GM19397 (cell line): Measurements from ENCODE around the gene MIEN1.
"Not testable (repeated sequence)": the region's sequence is repeated elsewhere in the genome, so short reads cannot be mapped to it uniquely, and the experiment has no call there.

Source experiments
- ATAC-seq: cut with Tn5 transposase; IDR thresholded peaks from one replicate; pipeline ENCODE4 v1.9.1; 2021; ENCODE audit warnings: mild to moderate bottlenecking, moderate library complexity; ENCODE audit not compliant: unreplicated experiment

MIEN1 gene

DNA sequence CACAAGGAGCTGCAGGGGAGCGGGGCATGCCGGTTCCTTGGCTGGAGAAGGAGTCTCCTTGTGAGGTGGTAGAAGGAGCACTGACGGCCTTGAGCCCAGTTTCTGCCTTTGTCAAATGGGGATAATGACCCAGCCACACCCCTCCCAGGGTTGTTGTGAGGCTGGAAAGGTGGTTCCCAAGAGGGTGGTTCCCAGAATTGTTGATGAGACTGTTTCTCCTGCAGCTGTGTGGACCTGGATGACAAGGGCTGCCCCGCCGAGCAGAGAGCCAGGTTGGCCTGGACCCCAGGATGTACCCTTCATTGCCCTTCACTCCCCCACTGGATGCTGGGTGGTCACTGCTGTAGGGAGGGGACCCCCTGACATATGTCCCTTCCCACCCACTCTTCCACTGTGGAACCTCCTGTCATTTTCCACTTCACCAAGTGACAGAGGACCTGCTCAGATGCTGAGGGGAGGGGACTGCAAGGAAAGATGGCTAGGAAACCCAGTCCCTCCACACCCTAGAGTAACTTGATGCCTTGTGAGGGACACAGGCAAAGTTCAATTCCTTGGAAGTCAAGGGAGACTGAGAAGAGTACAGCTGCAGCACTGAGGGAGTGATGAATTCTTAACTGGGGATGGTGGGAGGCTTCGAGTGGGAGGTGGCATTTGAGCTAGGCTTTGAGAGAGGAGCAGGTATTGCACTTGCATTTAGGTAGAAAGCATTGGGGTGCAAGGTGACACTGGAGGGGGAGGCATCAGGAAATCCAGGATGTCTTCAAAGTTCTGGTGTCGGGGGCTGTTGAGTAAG lies 10.6 kb downstream of the MIEN1 start:
- no peak for ATAC-seq

GRCh38 chr17:39717660-39718059 lies 12.7 kb downstream of the MIEN1 start:
- ATAC-seq, result no peak

DNA sequence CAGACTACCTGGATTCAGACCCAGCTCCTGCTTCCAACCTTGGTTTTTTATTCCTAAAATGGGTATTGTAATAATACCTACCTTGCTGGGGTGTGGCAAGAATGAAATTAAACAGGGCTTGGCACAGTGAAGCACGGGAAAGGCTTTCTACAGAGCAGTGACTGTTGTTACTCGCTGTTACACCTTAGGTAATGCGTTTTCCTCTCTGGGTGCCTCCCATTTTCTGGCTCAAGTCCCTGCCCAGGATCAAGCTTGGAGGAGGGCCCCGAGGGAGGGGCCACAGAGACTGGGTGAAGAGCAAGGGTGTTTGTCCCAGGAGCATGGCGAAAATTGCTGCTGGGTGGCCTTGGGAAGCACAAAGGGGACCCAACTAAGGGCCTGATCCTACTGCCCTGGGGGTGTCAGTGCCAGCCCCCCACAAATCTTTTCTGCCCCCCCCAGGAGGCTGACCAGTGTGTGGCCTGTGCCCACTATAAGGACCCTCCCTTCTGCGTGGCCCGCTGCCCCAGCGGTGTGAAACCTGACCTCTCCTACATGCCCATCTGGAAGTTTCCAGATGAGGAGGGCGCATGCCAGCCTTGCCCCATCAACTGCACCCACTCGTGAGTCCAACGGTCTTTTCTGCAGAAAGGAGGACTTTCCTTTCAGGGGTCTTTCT lies 13.3 kb downstream of the MIEN1 start:
- no peak for ATAC-seq

GRCh38 chr17:39716073-39716818 lies 14.1 kb downstream of the MIEN1 start:
- no peak for ATAC-seq

DNA sequence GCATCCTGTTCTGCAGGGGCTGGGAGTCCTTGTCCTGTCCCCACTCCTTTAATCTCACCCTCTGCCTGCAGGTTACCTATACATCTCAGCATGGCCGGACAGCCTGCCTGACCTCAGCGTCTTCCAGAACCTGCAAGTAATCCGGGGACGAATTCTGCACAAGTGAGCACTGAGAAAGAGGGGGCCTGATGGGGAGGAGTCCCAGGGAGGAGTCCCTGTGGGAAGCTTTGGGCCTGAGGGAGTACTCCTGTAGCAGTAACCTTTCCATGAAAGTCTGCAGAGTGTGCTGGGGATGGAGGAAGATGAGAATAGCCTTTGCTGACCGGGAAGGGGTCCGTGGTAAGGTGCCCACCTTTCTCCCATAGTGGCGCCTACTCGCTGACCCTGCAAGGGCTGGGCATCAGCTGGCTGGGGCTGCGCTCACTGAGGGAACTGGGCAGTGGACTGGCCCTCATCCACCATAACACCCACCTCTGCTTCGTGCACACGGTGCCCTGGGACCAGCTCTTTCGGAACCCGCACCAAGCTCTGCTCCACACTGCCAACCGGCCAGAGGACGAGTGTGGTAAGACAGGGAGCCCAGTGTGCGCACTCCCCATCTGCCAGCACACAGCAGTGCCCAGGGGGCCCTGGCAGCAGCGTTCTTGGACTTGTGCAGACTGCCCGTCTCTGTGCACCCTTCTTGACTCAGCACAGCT lies 14.8 kb downstream of the MIEN1 start:
- ATAC-seq, result no peak

DNA sequence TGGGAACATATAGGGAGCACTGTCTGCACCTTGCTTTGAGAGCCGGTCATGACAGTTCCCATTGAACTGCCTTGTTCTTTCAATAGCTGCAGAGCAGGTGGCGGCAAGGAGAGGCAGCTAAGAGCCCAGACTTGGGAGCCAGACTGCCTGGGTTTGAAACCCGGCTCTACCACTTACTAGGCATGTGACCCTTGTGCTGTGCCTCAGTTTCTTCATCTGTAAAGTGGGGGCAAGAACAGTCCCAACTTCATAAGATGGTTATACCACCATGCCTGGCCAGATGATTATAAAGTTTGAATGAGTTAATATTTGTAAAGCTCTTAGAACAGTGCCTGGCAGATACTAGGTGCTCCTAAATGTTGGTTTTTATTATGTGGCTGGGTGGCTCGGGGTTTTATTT lies 16.1 kb downstream of the MIEN1 start:
- no peak for ATAC-seq

- no peak for ATAC-seq
Measured at GRCh38 chr17:39711851-39712250, 18.5 kb downstream of the MIEN1 start.

GRCh38 chr17:39711071-39711470 lies 19.3 kb downstream of the MIEN1 start:
- ATAC-seq, result not testable (repeated sequence)

DNA sequence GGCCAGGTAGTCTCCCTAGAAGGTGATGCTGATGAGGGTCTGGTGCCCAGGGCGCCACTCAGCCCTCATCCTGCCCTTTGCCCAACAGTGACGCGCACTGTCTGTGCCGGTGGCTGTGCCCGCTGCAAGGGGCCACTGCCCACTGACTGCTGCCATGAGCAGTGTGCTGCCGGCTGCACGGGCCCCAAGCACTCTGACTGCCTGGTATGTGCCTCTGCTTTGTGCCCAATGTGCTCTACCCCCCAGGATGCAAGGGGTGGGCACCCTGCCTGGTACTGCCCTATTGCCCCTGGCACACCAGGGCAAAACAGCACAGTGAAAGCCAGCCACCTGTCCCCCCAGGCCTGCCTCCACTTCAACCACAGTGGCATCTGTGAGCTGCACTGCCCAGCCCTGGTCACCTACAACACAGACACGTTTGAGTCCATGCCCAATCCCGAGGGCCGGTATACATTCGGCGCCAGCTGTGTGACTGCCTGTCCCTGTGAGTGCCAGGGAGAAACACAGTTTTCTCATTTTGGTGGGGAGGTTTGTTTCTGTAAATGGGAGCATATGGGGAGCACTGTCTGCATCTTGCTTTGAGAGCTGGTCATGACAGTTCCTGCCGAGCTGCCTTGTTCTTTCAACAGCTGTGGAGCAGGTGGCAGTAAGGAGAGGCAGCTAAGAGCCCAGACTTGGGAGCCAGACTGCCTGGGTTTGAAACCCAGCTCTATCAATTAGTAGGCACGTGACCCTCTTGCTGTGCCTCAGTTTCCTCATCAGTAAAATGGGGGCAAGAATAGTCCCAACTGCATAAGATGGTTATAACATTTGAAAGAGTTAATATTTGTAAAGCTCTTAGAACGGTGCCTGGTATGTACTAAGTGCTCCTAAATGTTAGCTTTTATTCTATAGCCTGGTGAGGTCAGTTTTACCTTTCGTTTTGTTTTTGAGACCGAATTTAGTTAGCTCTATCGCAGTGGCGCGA lies 20.1 kb downstream of the MIEN1 start:
- ATAC-seq, result no peak

DNA sequence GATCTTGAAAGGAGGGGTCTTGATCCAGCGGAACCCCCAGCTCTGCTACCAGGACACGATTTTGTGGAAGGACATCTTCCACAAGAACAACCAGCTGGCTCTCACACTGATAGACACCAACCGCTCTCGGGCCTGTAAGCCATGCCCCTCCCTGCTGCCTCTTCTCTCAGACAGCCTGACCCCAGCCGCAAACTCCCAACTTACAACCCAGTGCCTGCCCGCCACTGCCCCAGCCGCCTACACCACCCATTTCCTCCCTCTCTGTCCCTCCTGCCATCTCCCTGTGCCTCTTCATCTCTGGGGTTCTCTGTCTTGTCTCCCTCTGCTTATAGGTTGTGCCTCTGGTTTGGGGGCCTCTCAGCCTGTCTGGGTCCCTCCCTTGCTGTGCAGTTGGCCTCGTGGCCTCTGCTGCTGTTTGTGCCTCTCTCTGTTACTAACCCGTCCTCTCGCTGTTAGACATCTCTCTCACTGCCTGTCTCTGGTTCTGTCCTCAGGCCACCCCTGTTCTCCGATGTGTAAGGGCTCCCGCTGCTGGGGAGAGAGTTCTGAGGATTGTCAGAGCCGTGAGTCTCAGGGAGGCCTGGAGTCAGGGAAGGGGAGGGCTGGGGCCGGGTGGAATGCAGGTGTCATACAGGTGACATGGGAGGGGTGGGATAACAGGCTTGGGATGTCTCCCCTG lies 20.9 kb downstream of the MIEN1 start:
- no peak for ATAC-seq

GRCh38 chr17:39706921-39707337 lies 23.4 kb downstream of the MIEN1 start:
- ATAC-seq, result no peak

DNA sequence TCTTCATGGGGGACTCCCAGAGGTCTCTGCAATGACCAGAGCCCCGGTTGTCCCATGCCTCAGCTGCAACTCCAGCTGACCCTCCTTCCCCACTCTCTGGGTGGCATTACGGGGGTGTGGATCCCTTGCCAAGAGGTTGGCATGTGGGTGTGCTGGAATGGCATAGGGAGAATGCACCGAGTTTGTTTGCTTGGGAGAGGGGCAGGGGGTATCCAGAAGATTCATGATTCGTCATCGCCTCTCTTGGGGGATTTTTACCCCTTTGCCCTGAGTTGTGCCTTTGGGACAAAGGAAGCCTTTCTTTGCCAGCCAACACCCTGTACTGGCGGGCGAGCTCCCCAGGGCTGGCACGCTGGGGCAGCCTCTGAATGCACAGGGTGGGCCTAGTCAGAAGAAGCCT lies 23.9 kb downstream of the MIEN1 start:
- ATAC-seq, result no peak

- ATAC-seq, result no peak
Measured at GRCh38 chr17:39705786-39706348, 24.5 kb downstream of the MIEN1 start.

DNA sequence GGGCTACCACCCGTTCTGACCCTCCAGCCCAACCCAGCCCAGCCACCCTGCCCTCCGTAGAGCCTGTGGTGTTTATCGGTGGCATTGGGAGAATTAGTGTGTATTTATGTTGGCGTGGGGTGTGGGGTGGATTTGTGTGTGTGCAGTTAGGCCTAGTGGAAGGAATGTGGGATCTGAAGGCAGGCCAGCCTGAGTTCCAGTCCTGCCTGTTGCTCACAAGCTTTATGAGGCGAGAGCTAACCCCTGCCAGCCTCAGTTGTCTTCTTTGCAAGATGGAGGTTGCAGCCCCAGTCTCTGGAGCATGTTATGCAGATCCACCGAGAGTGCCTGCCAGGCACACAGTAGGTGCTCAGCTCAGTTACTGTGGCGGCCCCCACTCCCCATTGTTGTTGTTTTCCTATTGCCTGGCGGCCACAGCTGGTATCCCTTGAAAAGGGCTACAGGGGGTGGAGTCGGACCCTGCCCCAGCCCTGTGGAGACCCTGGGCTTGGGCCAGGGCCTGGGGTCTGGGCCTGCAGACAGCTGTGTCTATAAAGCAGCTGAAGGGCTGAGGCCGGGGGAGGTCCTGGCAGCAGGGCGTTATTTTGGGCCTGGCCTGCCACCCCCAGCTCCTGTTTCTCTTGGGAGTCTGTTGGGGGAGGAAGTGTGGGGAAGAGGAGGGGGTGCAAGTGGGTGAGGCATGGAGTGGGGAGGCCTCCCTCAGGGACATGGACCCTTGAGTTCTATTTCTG lies 25.3 kb downstream of the MIEN1 start:
- no peak for ATAC-seq

- ATAC-seq, result no peak
Measured at GRCh38 chr17:39703913-39704312, 26.4 kb downstream of the MIEN1 start.

- ATAC-seq, result no peak
Measured at GRCh38 chr17:39702901-39703893, 27.1 kb downstream of the MIEN1 start.

GRCh38 chr17:39701784-39702422 lies 28.4 kb downstream of the MIEN1 start:
- ATAC-seq, result no peak
